OCI-LY3 (cell line): ENCODE results near the gene WLS.

Experiments used
- H2AFZ ChIP-seq: fragments of 200-600, 300-600 bp; shearing (Covaris generic); 2 replicates; pipeline ENCODE4 v1.6.0; 2014; ENCODE audit warnings: antibody characterized with exemption, low read depth, low read length
- H3K27ac ChIP-seq: fragments of 200-600, 300-600 bp; sonication (generic); 2 replicates; pipeline ENCODE4 v1.5.1; 2014; ENCODE audit warnings: mild to moderate bottlenecking, low read length, moderate library complexity, mixed read lengths
- H3K27me3 ChIP-seq: fragments of 200-600, 300-600 bp; sonication (generic); 2 replicates; pipeline ENCODE4 v1.6.1; 2014; ENCODE audit warnings: low read depth, low read length, mixed read lengths
- H3K36me3 ChIP-seq: fragments of 200-600, 300-600 bp; sonication (generic); replicated peaks from 2 replicates; pipeline ENCODE3; 2014; ENCODE audit warnings: low read depth, low read length, mixed read lengths
- H3K4me1 ChIP-seq: fragments of 300-600, 200-600 bp; sonication (generic); 2 replicates; pipeline ENCODE4 v1.6.1; 2014; ENCODE audit warnings: low read length, mixed read lengths
- H3K4me2 ChIP-seq: fragments of 200-600, 300-600 bp; sonication (generic); 2 replicates; pipeline ENCODE4 v1.6.1; 2014; ENCODE audit warnings: low read length, mixed read lengths
- H3K4me3 ChIP-seq: fragments of 300-600, 200-600 bp; sonication (generic); 2 replicates; pipeline ENCODE4 v1.5.1; 2014; ENCODE audit warnings: antibody characterized with exemption, mild to moderate bottlenecking, low read length, moderate library complexity
- H3K79me2 ChIP-seq: fragments of 300-600, 200-600 bp; shearing (Covaris generic); 2 replicates; pipeline ENCODE4 v1.6.1; 2014; ENCODE audit warnings: mild to moderate bottlenecking, low read length, mixed read lengths
- H3K9ac ChIP-seq: fragments of 300-600, 200-600 bp; shearing (Covaris generic); 2 replicates; pipeline ENCODE4 v1.6.0; 2014; ENCODE audit warnings: mild to moderate bottlenecking, low read length, moderate library complexity
- H3K9me3 ChIP-seq: fragments of 200-600, 300-600 bp; shearing (Covaris generic); 2 replicates; pipeline ENCODE4 v1.6.1; 2014; ENCODE audit warnings: low read length, mixed read lengths; ENCODE audit not compliant: insufficient read depth
- H4K20me1 ChIP-seq: fragments of 200-600, 300-600 bp; sonication (generic); 2 replicates; pipeline ENCODE4 v1.6.1; 2016; ENCODE audit warnings: low read length, mixed read lengths; ENCODE audit not compliant: insufficient read depth
- CTCF ChIP-seq: fragments of 200-600, 300-600 bp; sonication (generic); IDR thresholded peaks from 2 replicates; pipeline ENCODE4 v1.5.1; 2014; ENCODE audit warnings: antibody characterized with exemption, low read length, low read depth
- EZH2phosphoT487 ChIP-seq: fragments of 200-600 bp; shearing (Covaris generic); IDR thresholded peaks from 2 replicates; pipeline ENCODE4 v1.6.1; 2018; ENCODE audit warnings: antibody characterized with exemption, mixed run types, low read depth

The WLS gene

DNA sequence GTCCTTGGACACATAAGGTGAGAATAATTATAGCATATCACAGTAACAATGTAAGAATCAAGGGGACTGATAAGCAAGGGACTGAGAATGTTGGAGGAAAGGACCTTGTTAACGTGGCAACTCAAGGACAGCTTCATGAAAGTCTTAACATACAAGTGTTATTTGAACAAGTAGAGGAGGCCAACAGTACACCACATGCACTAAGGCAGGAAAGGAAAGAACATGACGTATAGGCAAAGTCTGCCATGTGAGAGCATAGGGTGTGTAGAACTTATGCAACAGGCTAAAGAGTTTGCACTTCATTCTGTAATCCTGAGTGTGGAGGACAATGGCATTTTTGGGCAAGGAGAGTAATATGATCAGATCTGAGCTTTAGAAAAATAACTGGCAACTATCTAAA, 148.6 kb downstream of the WLS start:
- Histone ChIP-seq H3K4me2 (no peak overlapping the region), H3K27ac (no peak overlapping the region), H3K27me3 (no peaks in the 10 kb centered on the region), H3K9me3 (no peaks in the 10 kb centered on the region), H3K79me2 (no peaks in the 10 kb centered on the region), H4K20me1 (no peaks in the 10 kb centered on the region), H3K4me3 (no peak overlapping the region), H3K36me3 (no peaks in the 10 kb centered on the region), H2AFZ (no peak overlapping the region), H3K9ac (no peak overlapping the region), H3K4me1 (no peaks in the 10 kb centered on the region)
- no peak for TF ChIP-seq CTCF
- no peak for TF ChIP-seq EZH2phosphoT487

DNA sequence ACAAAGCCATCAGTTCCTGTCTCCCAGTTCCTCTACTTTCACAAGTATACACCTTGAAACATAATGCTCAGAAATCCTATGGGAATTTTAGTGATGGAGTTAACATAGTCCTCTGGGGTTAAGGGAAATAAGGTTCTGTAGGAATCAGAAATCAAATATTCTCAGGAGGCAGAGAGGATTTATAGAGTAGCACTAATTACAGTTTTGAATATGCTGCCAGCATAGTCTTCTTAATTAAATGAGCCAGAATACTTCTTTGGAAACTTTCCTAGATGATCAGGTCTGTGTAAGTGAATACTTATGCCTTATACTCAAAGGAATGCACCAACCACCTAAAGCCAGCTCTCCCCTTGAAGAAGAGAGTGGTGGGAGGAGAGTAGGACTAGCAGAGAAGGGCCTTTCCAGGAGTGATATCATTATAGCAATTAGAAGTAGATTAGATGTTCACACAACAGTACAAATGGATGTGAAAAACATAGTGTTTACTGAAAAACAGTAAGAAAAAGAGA, 150.5 kb downstream of the WLS start:
- no peak for TF ChIP-seq CTCF
- TF ChIP-seq EZH2phosphoT487, result no peak
- H4K20me1 ChIP-seq, result no peaks in the 10 kb centered on the region
- no peak overlapping the region for H3K27ac ChIP-seq
- no peaks in the 10 kb centered on the region for H3K79me2 ChIP-seq
- no peak overlapping the region for H2AFZ ChIP-seq
- no peak overlapping the region for H3K4me2 ChIP-seq
- H3K27me3 ChIP-seq, result no peaks in the 10 kb centered on the region
- H3K4me1 ChIP-seq, result no peaks in the 10 kb centered on the region
- no peak overlapping the region for H3K9ac ChIP-seq
- no peaks in the 10 kb centered on the region for H3K9me3 ChIP-seq
- no peaks in the 10 kb centered on the region for H3K36me3 ChIP-seq
- no peak overlapping the region for H3K4me3 ChIP-seq

DNA sequence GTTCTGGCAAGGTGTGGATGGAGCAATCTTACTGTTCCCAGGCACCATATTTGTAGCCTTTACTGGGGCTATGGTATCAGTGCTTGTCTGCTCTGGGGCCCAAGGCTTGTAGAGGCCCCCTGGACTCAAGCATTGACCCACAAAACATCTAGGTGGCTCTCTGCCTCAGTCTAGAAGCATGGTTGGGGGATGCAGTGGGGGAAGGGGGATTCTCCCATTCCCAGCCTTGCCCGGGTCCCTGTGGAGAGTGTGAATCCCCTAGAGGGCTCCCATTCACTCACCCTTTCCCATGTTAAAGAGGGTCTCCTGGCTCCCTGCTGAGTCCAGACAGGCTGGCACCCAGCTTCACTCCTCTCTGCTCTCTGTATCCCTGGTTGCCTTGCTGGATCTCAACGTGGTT, 153.7 kb downstream of the WLS start:
- no peak overlapping the region for H2AFZ ChIP-seq
- no peak overlapping the region for H3K9ac ChIP-seq
- no peaks in the 10 kb centered on the region for H3K79me2 ChIP-seq
- no peaks in the 10 kb centered on the region for H3K27me3 ChIP-seq
- H3K4me2 ChIP-seq, result no peak overlapping the region
- no peaks in the 10 kb centered on the region for H3K36me3 ChIP-seq
- H3K27ac ChIP-seq, result no peak overlapping the region
- TF ChIP-seq EZH2phosphoT487 (no peak), CTCF (no peak)
- H3K4me3 ChIP-seq, result no peak overlapping the region
- no peaks in the 10 kb centered on the region for H3K9me3 ChIP-seq
- no peaks in the 10 kb centered on the region for H4K20me1 ChIP-seq
- H3K4me1 ChIP-seq, result no peaks in the 10 kb centered on the region
